Lower leg skin (tissue), 3 donors: ENCODE measurements around the gene EFTUD2.

ENCODE experiments used
- CTCF ChIP-seq, 3 donors: fragments of 450-650 bp; IDR thresholded peaks; one replicate each; pipeline ENCODE4 v1.5.1; 2016; ENCODE audit warnings: antibody characterized with exemption in 3 of 3, mild to moderate bottlenecking in 3 of 3, moderate library complexity in 2 of 3
- POLR2A ChIP-seq, 2 donors: fragments of 450-650 bp; IDR thresholded peaks; one replicate each; pipeline ENCODE4 v1.6.1; 2016 to 2017; ENCODE audit warnings: antibody characterized with exemption in 2 of 2, mild to moderate bottlenecking in 1 of 2, moderate library complexity in 1 of 2

- TF ChIP-seq CTCF (IDR thresholded peaks at IDR 0.05) (no peak), POLR2A (IDR thresholded peaks at IDR 0.05) (no peak)
Measured at GRCh38 chr17:44907729-44908470, 8.7 kb upstream of the EFTUD2 start.
